ENCODE results near the gene ODR4. TPM values are rescaled to one million over a fixed set of nuclear protein-coding genes. Genes with fewer than 3 reads are reported as not detected.

The ODR4 gene
- total and polyA plus RNA-seq, 2 of the 4 experiments (the other 2 are of a cell fraction): 9.4 to 9.7 TPM

- H3K23ac ChIP-seq (ENCODE audit: low read depth, low read length): no peak overlapping the region
- no peak overlapping the region for H3K9ac ChIP-seq (ENCODE audit: low read depth, low read length)
- no peak for DNase-seq
- H3K36me3 ChIP-seq (ENCODE audit: control insufficient read depth, insufficient read depth, low read length): peaks cover 49% of the 10 kb centered on the region
- no peak overlapping the region for H3K4ac ChIP-seq (ENCODE audit: low read depth, low read length)
- H4K8ac ChIP-seq (ENCODE audit: low read depth in 2 of 2, low read length in 2 of 2): no peak overlapping the region
- no peak overlapping the region for H2AK5ac ChIP-seq (ENCODE audit: low read depth, low read length)
- no peaks in the 10 kb centered on the region for H4K20me1 ChIP-seq (ENCODE audit: insufficient read depth, low read length)
- H3K18ac ChIP-seq (ENCODE audit: low read depth, low read length): no peak overlapping the region
- intact Hi-C loops (cut with micrococcal nuclease): no loop called here
- peak; percentile 34; the same call in 1 of the 2 replicates for TF ChIP-seq MAFK (IDR thresholded peaks at IDR 0.05; ENCODE audit: low read depth, low read length)
- TF ChIP-seq CHD1 (IDR thresholded peaks at IDR 0.05; ENCODE audit: low read depth, low read length): no peak
- H3K4me2 ChIP-seq (ENCODE audit: low read depth, low read length): no peak overlapping the region; the same call in 1 of the 2 replicates
- ATAC-seq (ENCODE audit: low read depth): no peak
- H3K27me3 ChIP-seq (ENCODE audit: control insufficient read depth, insufficient read depth, low read length): no peaks in the 10 kb centered on the region
- H2BK20ac ChIP-seq (ENCODE audit: low read depth, low read length): no peak overlapping the region
- no peak overlapping the region for H2AFZ ChIP-seq (replicated peaks; ENCODE audit: low read length, poor library complexity)
- H3K79me1 ChIP-seq (ENCODE audit: low read depth in 1 of 2, low read length in 2 of 2): no peaks in the 10 kb centered on the region; a peak in 1 of 4 replicates
- H2AK9ac ChIP-seq (replicated peaks; ENCODE audit: low read depth, low read length, poor library complexity): no peak overlapping the region
- H2BK120ac ChIP-seq (ENCODE audit: low read depth, low read length): no peak overlapping the region
- H3K14ac ChIP-seq (replicated peaks; ENCODE audit: low read depth, low read length): no peak overlapping the region
- BruUV-seq (replicated peaks): no TSS peak
- in situ Hi-C loops (cut with MboI; ENCODE audit: low sequenced_read_pairs): no loop called here
- H4K91ac ChIP-seq (ENCODE audit: insufficient read depth, low read depth, low read length): no peak overlapping the region
- H3K27ac ChIP-seq (ENCODE audit: insufficient read depth, low read length): no peak overlapping the region
- no peak overlapping the region for H3K56ac ChIP-seq (ENCODE audit: extremely low read depth, insufficient read depth, low read length)
- dilution Hi-C loops (cut with HindIII; ENCODE audit: low sequenced_read_pairs, unreplicated experiment): no loop called here
- ChIA-PET CTCF (no interaction called here), POLR2A (ENCODE audit: unreplicated experiment) (no interaction called here)
- H3K9me1 ChIP-seq (ENCODE audit: insufficient read depth, low read length): no peaks in the 10 kb centered on the region
- no peaks in the 10 kb centered on the region for H3K9me3 ChIP-seq (ENCODE audit: control insufficient read depth, insufficient read depth, low read length)
- H2BK5ac ChIP-seq (ENCODE audit: low read depth, low read length, poor library complexity, severe bottlenecking): no peak overlapping the region
- WGBS, 2 experiments (ENCODE audit: extremely low coverage in 2 of 2, insufficient read length in 1 of 2): no CpG with 5 or more reads among the region's 2 CpGs
- H3K4me3 ChIP-seq (ENCODE audit: insufficient read depth, low read depth, low read length): no peak overlapping the region
- H2BK15ac ChIP-seq (ENCODE audit: low read depth, low read length): no peak overlapping the region
- H4K5ac ChIP-seq (ENCODE audit: low read depth, low read length): no peak overlapping the region
- no peaks in the 10 kb centered on the region for H3K4me1 ChIP-seq (ENCODE audit: control insufficient read depth, insufficient read depth, low read length)
Observed at GRCh38 chr1:186337554-186337953, 38.1 kb upstream of the ODR4 start.

Data from IMR-90 (cell line).